Sciatic nerve (tissue), 2 donors: ENCODE results near the gene HERC4. TPM values are rescaled to one million over a fixed set of nuclear protein-coding genes. Genes with fewer than 3 reads are reported as not detected.
"Not testable (repeated sequence)": the region's sequence is repeated elsewhere in the genome, so short reads cannot be mapped to it uniquely, and the experiment has no call there.

ENCODE experiments used
- ATAC-seq: fragments of 200-7000 bp; cut with Tn5 transposase; one replicate; pipeline ENCODE4 v1.9.1; 2020; ENCODE audit warnings: mild to moderate bottlenecking, moderate library complexity
- DNase-seq: peaks from one replicate; pipeline ENCODE4 v3.0.0-alpha.2; 2020; ENCODE audit warnings: low spot score
- intact Hi-C: fragments of 100-400 bp; cut with DNase I; formaldehyde crosslinking; loops from one replicate; pipeline ENCODE4 v1.14.2; 2022
- total RNA-seq: library from RNA; stranded (reverse); fragmentation: NEBNext Ultra II Directional; extraction: Animal tissue kit (Norgen Biotek cat#: 25700); gene quantifications from one replicate; pipeline ENCODE4 v1.2.1, GENCODE V29; 2021
- donor health status: DM: no; HTN: no; CAD: no.
- donor health status: DM: no; HTN: no; CAD: no.

HERC4 gene
- total RNA-seq, 1 donor from 2014 or later = 95.1 TPM

DNA sequence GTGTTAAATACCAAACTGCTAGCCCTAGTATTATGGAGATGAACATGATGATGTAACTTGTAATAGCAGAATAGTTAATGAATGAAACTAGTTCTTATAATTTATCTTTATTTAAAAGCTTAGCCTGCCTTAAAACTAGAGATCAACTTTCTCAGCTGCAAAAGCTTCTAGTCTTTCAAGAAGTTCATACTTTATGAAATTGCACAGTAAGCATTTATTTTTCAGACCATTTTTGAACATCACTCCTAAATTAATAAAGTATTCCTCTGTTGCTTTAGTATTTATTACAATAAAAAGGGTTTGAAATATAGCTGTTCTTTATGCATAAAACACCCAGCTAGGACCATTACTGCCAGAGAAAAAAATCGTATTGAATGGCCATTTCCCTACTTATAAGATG, 157.4 kb downstream of the HERC4 start:
- DNase-seq = no peak
- intact Hi-C loops = no loop called here
- ATAC-seq = no peak

GRCh38 chr10:67917169-67917568, 157.9 kb downstream of the HERC4 start:
- intact Hi-C loops = no loop called here
- no peak for DNase-seq
- ATAC-seq = no peak

DNA sequence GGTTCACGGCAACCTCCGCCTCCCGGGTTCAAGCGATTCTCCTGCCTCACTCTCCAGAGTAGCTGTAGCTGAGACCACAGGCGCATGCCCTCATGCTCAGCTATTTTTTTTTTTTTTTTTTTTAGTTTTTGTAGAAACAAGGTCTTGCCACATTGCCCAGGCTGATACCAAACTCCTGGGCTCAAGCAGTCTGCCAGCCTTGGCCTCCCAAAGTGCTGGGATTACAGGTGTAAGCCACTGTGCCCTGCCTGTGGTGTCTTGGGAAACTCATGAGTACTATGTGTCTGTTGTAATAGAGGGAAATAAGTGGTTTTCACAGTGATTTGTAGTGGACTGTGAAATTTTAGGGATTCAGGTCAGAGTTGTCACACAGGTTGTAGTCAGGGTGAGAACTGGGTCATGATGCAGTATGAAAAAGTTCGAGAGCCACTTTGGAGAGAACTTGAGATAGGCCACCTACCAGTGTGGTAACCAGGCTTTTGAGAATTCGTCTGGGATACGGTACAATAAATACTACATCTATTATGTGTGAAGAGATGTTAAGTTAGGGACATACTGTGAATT, 160.2 kb downstream of the HERC4 start:
- DNase-seq = no peak
- no peak for ATAC-seq
- intact Hi-C loops = no loop called here

GRCh38 chr10:67912331-67912946, 162.6 kb downstream of the HERC4 start:
- intact Hi-C loops = no loop called here
- ATAC-seq = no peak

DNA sequence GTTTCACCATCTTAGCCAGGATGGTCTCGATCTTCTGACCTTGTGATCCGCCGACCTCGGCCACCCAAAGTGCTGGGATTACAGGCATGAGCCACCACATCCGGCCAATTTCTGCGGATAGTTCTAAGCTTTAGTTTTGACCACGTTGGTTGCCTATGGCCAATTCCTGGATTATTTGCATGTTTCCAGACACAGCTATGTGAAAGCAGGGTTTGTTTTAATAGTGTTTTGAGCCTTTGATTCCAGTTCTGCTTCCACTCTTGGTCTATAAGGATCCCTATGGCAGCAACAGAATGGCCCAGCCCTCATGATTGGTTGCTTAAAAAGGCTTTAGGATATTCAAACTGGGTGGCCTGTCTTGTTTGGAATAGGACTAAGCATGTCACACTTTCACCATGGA, 171.5 kb downstream of the HERC4 start:
- DNase-seq (no peak), ATAC-seq (no peak)
- intact Hi-C loops = no loop called here

More at GRCh38 chr10:67912331-67912946, 162.6 kb downstream of the HERC4 start:
- DNase-seq = no peak

- ATAC-seq = no peak
- intact Hi-C loops = no loop called here
Observed at GRCh38 chr10:67893637-67894036, 181.4 kb downstream of the HERC4 start.

GRCh38 chr10:67884842-67885670, 190.0 kb downstream of the HERC4 start:
- peak; percentile 83 for ATAC-seq
- intact Hi-C loops = no loop called here

More at GRCh38 chr10:67893637-67894036, 181.4 kb downstream of the HERC4 start:
- DNase-seq = no peak

GRCh38 chr10:67884313-67884841, 190.7 kb downstream of the HERC4 start, which contains the start of gene SIRT1:
Gene SIRT1, plus strand, starts transcription at chr10:67884656. Its CDS starts 66 bp downstream, at chr10:67884722.
- intact Hi-C loops = no loop called here
- peak; percentile 98 for ATAC-seq
- peak; percentile 98 for DNase-seq

More at GRCh38 chr10:67884842-67885670, 190.0 kb downstream of the HERC4 start:
- DNase-seq = peak; percentile 87

GRCh38 chr10:67883710-67884312, 191.3 kb downstream of the HERC4 start:
- ATAC-seq = no peak
- DNase-seq = no peak

GRCh38 chr10:67878133-67878532, 196.9 kb downstream of the HERC4 start:
- ATAC-seq = no peak
- intact Hi-C loops = no loop called here
- DNase-seq = no peak

More at GRCh38 chr10:67883710-67884312, 191.3 kb downstream of the HERC4 start:
- intact Hi-C loops = no loop called here

- ATAC-seq, intact Hi-C loops, DNase-seq: not testable (repeated sequence)
Observed at GRCh38 chr10:67877421-67877820, 197.7 kb downstream of the HERC4 start.

DNA sequence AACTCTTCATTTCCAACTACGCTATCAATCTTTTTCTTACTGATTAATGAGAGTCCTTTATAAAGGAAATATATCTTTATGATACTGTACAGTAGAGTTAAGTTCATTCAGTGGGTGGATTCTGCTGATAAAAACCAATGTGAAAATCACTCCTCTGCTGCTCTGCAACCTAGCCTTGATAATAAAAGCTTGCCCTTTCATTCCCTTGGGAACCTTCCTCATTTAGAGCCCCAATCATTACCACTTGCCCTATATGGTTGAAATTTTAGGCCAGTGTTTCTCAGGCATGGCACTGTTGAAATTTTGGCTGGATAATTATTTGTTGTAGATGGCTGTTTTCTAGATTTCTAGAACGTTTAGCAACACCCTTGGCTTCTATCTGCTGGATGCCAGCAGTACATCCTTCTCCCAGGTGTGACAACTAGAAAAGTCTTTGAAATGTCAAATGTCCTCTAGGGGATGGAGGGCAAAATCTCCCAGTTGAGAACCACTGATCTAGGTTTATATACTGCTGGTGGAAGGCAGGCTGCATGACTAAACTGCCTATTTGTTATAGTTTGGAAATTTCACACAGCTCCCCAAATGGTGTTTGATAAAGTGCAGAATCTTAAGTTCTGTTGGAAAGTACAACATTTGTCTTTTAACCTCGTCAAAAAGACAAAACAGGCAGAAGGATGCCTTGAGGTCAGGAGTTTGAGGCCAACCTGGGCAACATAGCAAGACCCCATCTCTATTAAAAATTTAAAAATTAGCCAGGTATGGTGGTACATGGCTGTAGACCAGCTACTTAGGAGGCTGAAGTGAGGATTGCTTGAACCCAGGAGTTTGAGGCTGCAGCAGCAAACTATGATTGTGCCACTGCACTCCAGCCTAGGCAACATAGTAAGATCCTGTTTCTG, 199.5 kb downstream of the HERC4 start:
- DNase-seq = no peak
- ATAC-seq = no peak
- intact Hi-C loops = no loop called here

Other genes with a start within 250 kb of the HERC4 start
- 5.1 TPM for gene DNAJC12, start 237.1 kb downstream of the HERC4 start, total RNA-seq
- gene SIRT1, start 190.6 kb downstream of the HERC4 start, total RNA-seq = 35.8 TPM
- 0.13 TPM for gene MYPN, start 34.2 kb upstream of the HERC4 start, total RNA-seq
- gene ATOH7, start 156.8 kb upstream of the HERC4 start, total RNA-seq = 0.22 TPM